ENCODE data around the gene RWDD3.

Gene RWDD3

DNA sequence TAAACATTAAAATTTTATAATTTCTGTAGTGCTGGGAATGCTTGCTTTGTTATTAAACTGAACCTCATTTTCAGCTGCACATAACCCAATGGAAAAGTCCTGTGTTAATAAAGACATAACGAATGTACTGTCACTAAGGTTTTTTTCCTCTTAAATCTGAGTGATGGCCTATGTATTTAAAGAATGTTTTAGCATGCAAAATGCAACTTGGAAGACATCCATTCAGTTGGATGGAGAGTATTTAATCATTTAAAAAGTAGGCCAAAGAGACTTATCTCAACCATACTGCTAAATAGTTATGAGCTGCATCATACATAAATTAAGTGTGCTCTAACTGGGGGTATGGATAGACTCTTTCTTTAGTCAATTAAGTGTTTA, 48.5 kb downstream of the RWDD3 start:
- no peak for DNase-seq (ENCODE audit: low read depth)

DNA sequence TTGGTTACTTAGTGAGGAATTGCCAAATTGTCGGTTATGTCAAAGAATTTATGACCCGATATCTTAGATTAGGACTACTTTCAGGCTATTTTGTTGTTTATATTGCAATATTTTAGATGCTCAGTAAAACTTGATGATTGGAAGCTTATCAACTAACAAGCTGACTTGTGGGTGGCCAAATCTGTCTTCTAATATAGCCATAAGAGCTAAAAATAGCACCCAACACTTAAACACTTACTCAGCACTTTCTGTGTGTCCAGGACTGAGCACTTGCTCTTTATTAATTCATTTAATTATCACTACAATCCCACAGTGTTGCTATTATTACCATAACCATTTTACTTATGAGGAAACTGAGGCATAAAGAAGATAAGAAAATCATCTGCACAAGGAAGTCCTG, 50.4 kb downstream of the RWDD3 start:
- DNase-seq (ENCODE audit: low read depth), result no peak

DNA sequence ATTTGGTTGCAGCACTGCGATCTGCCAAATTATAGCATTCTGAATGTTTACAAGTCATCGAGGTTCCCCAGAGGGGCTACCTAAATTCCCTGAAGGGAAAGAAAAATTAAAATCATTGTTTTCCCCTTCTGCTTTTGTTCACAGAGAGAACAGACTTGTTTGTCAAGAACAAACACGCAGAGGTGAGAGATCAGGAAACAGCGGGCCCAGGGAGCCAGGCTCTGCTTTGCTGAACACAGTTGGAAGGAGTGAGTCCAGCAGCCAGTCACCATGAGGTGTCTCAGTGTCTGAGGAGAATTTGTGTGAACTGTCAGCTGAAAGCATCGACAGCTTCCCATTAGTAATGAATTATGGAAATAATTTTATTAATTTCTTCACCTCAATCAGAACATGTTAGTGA, 52.5 kb downstream of the RWDD3 start:
- DNase-seq (ENCODE audit: low read depth), result no peak

- no peak for DNase-seq (ENCODE audit: low read depth)
These were observed 53.1 kb downstream of the RWDD3 start for GRCh38 chr1:95287081-95287480.

DNA sequence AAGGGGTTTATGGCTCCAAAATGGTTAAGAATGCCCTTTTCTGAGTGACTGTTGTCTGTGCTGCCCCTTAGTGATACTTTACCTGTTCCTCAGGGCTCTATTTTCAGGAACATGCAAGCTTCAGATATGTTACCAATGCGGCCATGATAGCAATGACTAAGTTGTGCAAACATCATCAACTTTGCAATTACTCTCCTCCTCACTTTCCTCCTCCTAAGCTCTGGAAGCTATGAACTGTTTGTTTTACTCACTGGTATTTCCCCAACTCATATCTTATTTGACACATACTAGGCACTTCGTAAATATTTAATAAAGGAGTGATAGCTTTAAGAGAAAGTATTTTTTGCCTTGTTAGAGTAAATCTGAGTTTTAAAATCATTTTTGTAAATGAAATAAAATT, 53.8 kb downstream of the RWDD3 start:
- DNase-seq (ENCODE audit: low read depth), result no peak

Measured in stimulated activated CD4-positive, alpha-beta T cell treated with anti-CD3 and anti-CD28 coated beads, Interleukin-2, amount 100 ng/mL, for 4 hours (primary cell).